DND-41 (cell line): ENCODE results near the gene STAP2.

ENCODE experiments used
- ATAC-seq: fragments of 200-7000 bp; cut with Tn5 transposase; 3 replicates; pipeline ENCODE4 v1.9.1; 2021; ENCODE audit warnings: low read depth; ENCODE audit not compliant: insufficient read depth
- DNase-seq: peaks from one replicate; pipeline ENCODE4 v3.0.0-alpha.2; 2020
- H2AFZ ChIP-seq: 2 replicates; pipeline ENCODE4 v1.6.0; 2012; ENCODE audit warnings: low read depth, low read length
- H3K27ac ChIP-seq: 2 replicates; pipeline ENCODE4 v1.5.1; 2012; ENCODE audit warnings: low read length, inconsistent platforms
- H3K27me3 ChIP-seq: fragments of 200-600 bp; sonication (generic); 2 replicates; pipeline ENCODE4 v1.6.0; 2012; ENCODE audit warnings: low read length, mild to moderate bottlenecking, inconsistent platforms; ENCODE audit not compliant: insufficient read depth, poor library complexity
- H3K36me3 ChIP-seq: 2 replicates; pipeline ENCODE4 v1.5.1; 2012; ENCODE audit warnings: low read length, inconsistent platforms; ENCODE audit not compliant: insufficient read depth
- H3K4me1 ChIP-seq: 2 replicates; pipeline ENCODE4 v1.5.1; 2012; ENCODE audit warnings: mild to moderate bottlenecking, low read length; ENCODE audit not compliant: insufficient read depth
- H3K4me2 ChIP-seq: 2 replicates; pipeline ENCODE4 v1.6.0; 2012; ENCODE audit warnings: mild to moderate bottlenecking, moderate library complexity, low read length, inconsistent platforms; ENCODE audit not compliant: insufficient read depth
- H3K4me3 ChIP-seq, 2 experiments: fragments of 200-600 bp in 1 of 2; shearing (Covaris generic) in 1 of 2; 2 replicates each; pipeline ENCODE4 v1.5.1; 2012 to 2016; ENCODE audit warnings: inconsistent platforms in 2 of 2, low read length in 2 of 2, mild to moderate bottlenecking in 2 of 2, low read depth in 1 of 2, moderate library complexity in 1 of 2
- H3K79me2 ChIP-seq: 2 replicates; pipeline ENCODE4 v1.6.0; 2012; ENCODE audit warnings: low read length, inconsistent platforms; ENCODE audit not compliant: insufficient read depth
- H3K9ac ChIP-seq: 2 replicates; pipeline ENCODE4 v1.6.0; 2012; ENCODE audit warnings: low read depth, mild to moderate bottlenecking, inconsistent platforms, low read length, moderate library complexity
- H3K9me3 ChIP-seq: 2 replicates; pipeline ENCODE4 v1.5.1; 2012; ENCODE audit warnings: low read length, moderate library complexity, mild to moderate bottlenecking, inconsistent platforms; ENCODE audit not compliant: insufficient read depth, severe bottlenecking
- H4K20me1 ChIP-seq: 2 replicates; pipeline ENCODE4 v1.6.0; 2012; ENCODE audit warnings: low read length; ENCODE audit not compliant: insufficient read depth
- CTCF ChIP-seq: IDR thresholded peaks from 2 replicates; pipeline ENCODE4 v1.5.1; 2012; ENCODE audit warnings: borderline replicate concordance, low read length, moderate library complexity, mild to moderate bottlenecking; ENCODE audit not compliant: poor library complexity, severe bottlenecking; ENCODE audit errors: extremely low read depth
- EZH2 ChIP-seq: IDR thresholded peaks from 3 replicates; pipeline ENCODE4 v1.6.1; 2012; ENCODE audit warnings: borderline replicate concordance, low read depth, mild to moderate bottlenecking, moderate library complexity, low read length, inconsistent platforms; ENCODE audit not compliant: severe bottlenecking

The STAP2 gene

GRCh38 chr19:4303819-4304537 lies 34.6 kb downstream of the STAP2 start:
- H3K27me3 ChIP-seq: no peaks in the 10 kb centered on the region
- ATAC-seq: no peak
- no peaks in the 10 kb centered on the region for H3K79me2 ChIP-seq
- no peaks in the 10 kb centered on the region for H3K9me3 ChIP-seq
- peak overlapping the region; percentile 59 for H3K4me2 ChIP-seq
- H3K27ac ChIP-seq: no peak overlapping the region
- H3K36me3 ChIP-seq: no peaks in the 10 kb centered on the region
- H3K4me1 ChIP-seq: peaks cover 23% of the 10 kb centered on the region
- TF ChIP-seq CTCF (no peak), EZH2 (no peak)
- H3K4me3 ChIP-seq: peak overlapping the region in 1 of 2 experiments; percentile 45; a peak in 2 of 4 replicates
- H2AFZ ChIP-seq: 0 out of 2 replicates have a peak overlapping the region, but pooled peaks have one; percentile 56
- peak overlapping the region; percentile 24 for H3K9ac ChIP-seq
- no peak for DNase-seq
- no peaks in the 10 kb centered on the region for H4K20me1 ChIP-seq

- DNase-seq: peak; percentile 43
- no peak for TF ChIP-seq EZH2
- no peak for TF ChIP-seq CTCF
- peak within 1 kb of the TSS; percentile 73 for H2AFZ ChIP-seq
- no peaks in the 10 kb centered on the region for H3K36me3 ChIP-seq
- peak within 1 kb of the TSS in 1 of 2 experiments; percentile 53; a peak in 2 of 4 replicates for H3K4me3 ChIP-seq
- H3K79me2 ChIP-seq: no peaks in the 10 kb centered on the region
- no peaks in the 10 kb centered on the region for H3K9me3 ChIP-seq
- H3K27ac ChIP-seq: peak within 1 kb of the TSS; percentile 64
- peak within 1 kb of the TSS; percentile 64 for H3K4me2 ChIP-seq
- H4K20me1 ChIP-seq: no peaks in the 10 kb centered on the region
- no peaks in the 10 kb centered on the region for H3K27me3 ChIP-seq
- H3K4me1 ChIP-seq: peaks cover 24% of the 10 kb centered on the region
- peak within 1 kb of the TSS; percentile 50 for H3K9ac ChIP-seq
- peak; percentile 44 for ATAC-seq
These were observed 36.4 kb downstream of the STAP2 start, which contains the start of gene TMIGD2 for GRCh38 chr19:4302243-4302640. Gene TMIGD2, minus strand, starts transcription at chr19:4302389. Its CDS starts 4 bp downstream, at chr19:4302385.

- Histone ChIP-seq H3K4me3 (peak overlapping the region in 1 of 2 experiments; percentile 53; a peak in 2 of 4 replicates), H2AFZ (peak overlapping the region; percentile 73), H3K4me1 (peaks cover 29% of the 10 kb centered on the region), H3K9me3 (no peaks in the 10 kb centered on the region), H3K4me2 (peak overlapping the region; percentile 64), H4K20me1 (no peaks in the 10 kb centered on the region), H3K79me2 (no peaks in the 10 kb centered on the region), H3K9ac (peak overlapping the region; percentile 50), H3K27me3 (no peaks in the 10 kb centered on the region), H3K27ac (peak overlapping the region; percentile 64), H3K36me3 (no peaks in the 10 kb centered on the region)
- TF ChIP-seq CTCF (no peak), EZH2 (no peak)
- ATAC-seq (peak; percentile 18; the same call in 2 of the 3 replicates), DNase-seq (no peak)
These were observed 36.9 kb downstream of the STAP2 start for GRCh38 chr19:4301590-4302242.
